PC-3 (cell line): Measurements from ENCODE around the gene OASL.

Experiments
- EZH2 ChIP-seq: fragments of 300-600 bp; sonication (generic); IDR thresholded peaks from one replicate; pipeline ENCODE4 v1.6.1; 2017; ENCODE audit warnings: antibody characterized with exemption, mild to moderate bottlenecking, low read length; ENCODE audit not compliant: unreplicated experiment
- EZH2phosphoT487 ChIP-seq: fragments of 300-600 bp; sonication (generic); IDR thresholded peaks from 2 replicates; pipeline ENCODE4 v1.6.1; 2018; ENCODE audit warnings: mild to moderate bottlenecking, antibody characterized with exemption, low read length, borderline replicate concordance
- TF ChIP-seq, protein P1 (sequence below): fragments of 300-600 bp; sonication (generic); conservative IDR thresholded peaks from 2 replicates; pipeline ENCODE4 v1.5.1; 2017; ENCODE audit warnings: antibody characterized with exemption, low read depth, mild to moderate bottlenecking, low read length

- TF ChIP-seq, protein P1, sequence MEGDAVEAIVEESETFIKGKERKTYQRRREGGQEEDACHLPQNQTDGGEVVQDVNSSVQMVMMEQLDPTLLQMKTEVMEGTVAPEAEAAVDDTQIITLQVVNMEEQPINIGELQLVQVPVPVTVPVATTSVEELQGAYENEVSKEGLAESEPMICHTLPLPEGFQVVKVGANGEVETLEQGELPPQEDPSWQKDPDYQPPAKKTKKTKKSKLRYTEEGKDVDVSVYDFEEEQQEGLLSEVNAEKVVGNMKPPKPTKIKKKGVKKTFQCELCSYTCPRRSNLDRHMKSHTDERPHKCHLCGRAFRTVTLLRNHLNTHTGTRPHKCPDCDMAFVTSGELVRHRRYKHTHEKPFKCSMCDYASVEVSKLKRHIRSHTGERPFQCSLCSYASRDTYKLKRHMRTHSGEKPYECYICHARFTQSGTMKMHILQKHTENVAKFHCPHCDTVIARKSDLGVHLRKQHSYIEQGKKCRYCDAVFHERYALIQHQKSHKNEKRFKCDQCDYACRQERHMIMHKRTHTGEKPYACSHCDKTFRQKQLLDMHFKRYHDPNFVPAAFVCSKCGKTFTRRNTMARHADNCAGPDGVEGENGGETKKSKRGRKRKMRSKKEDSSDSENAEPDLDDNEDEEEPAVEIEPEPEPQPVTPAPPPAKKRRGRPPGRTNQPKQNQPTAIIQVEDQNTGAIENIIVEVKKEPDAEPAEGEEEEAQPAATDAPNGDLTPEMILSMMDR = no peak
- TF ChIP-seq EZH2phosphoT487 (no peak), EZH2 (no peak)
Observed at GRCh38 chr12:121072147-121072546, 33.1 kb upstream of the OASL start.
